Inferior parietal cortex (tissue), 1 donor: Measurements from ENCODE around the gene BFSP1.

Source experiments
- DNase-seq: peaks from one replicate; pipeline ENCODE4 v3.0.0-alpha.2; 2016; ENCODE audit errors: extremely low spot score

BFSP1 gene

GRCh38 chr20:17530716-17531664 is at the start of gene BFSP1:
Gene BFSP1, minus strand, starts transcription at chr20:17531379. Its CDS starts 50 bp downstream, at chr20:17531329.
- DNase-seq, result peak; percentile 20

GRCh38 chr20:17580895-17581294 is 49.7 kb upstream of the BFSP1 start:
- no peak for DNase-seq

GRCh38 chr20:17579369-17580039 is 48.3 kb upstream of the BFSP1 start:
- no peak for DNase-seq

GRCh38 chr20:17576215-17576614 is 45.0 kb upstream of the BFSP1 start:
- no peak for DNase-seq

- no peak for DNase-seq
Observed at GRCh38 chr20:17573463-17573862, 42.3 kb upstream of the BFSP1 start.

GRCh38 chr20:17572034-17572638 is 41.0 kb upstream of the BFSP1 start:
- no peak for DNase-seq

GRCh38 chr20:17571153-17571527 is 40.0 kb upstream of the BFSP1 start:
- peak; percentile 32 for DNase-seq

GRCh38 chr20:17570347-17571152 is 39.4 kb upstream of the BFSP1 start:
- DNase-seq, result peak; percentile 53

GRCh38 chr20:17569616-17570346 is 38.6 kb upstream of the BFSP1 start, which contains the start of gene DSTN:
Gene DSTN, plus strand, starts transcription at chr20:17570075. Its CDS starts 134 bp downstream, at chr20:17570209.
- peak; percentile 87 for DNase-seq

GRCh38 chr20:17568972-17569521 is 37.9 kb upstream of the BFSP1 start:
- peak; percentile 39 for DNase-seq

GRCh38 chr20:17568045-17568788 is 37.0 kb upstream of the BFSP1 start:
- DNase-seq, result no peak

- DNase-seq, result no peak
Observed at GRCh38 chr20:17566345-17566744, 35.2 kb upstream of the BFSP1 start.

GRCh38 chr20:17565169-17565845 is 34.1 kb upstream of the BFSP1 start:
- DNase-seq, result no peak

GRCh38 chr20:17562804-17563305 is 31.7 kb upstream of the BFSP1 start:
- no peak for DNase-seq

GRCh38 chr20:17560344-17561074 is 29.3 kb upstream of the BFSP1 start:
- DNase-seq, result no peak

- no peak for DNase-seq
Observed at GRCh38 chr20:17559338-17559737, 28.2 kb upstream of the BFSP1 start.

GRCh38 chr20:17558941-17559304 is 27.7 kb upstream of the BFSP1 start:
- no peak for DNase-seq

GRCh38 chr20:17558154-17558940 is 27.2 kb upstream of the BFSP1 start:
- DNase-seq, result no peak
